ENCODE data around the gene GALNT15.

DNA sequence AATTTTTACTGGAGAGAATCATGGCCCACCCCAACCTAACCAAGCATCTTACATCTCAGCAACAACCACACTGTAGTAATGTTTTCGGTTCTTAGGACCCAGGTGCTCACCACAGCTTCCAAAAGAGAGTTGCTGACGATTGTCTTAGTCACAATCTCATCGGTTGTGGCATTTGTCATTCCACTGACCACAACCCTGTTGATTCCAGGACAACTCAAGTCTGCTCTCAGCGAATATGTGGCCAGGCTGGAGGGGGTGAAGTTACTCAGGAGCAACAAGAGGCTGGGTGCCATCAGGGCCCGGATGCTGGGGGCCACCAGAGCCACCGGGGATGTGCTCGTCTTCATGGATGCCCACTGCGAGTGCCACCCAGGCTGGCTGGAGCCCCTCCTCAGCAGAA is 25.9 kb downstream of the GALNT15 start:
- TF ChIP-seq POLR2AphosphoS5 (IDR thresholded peaks at IDR 0.05; ENCODE audit: insufficient read depth, low read depth, low read length), result no peak
- TF ChIP-seq, protein P1, sequence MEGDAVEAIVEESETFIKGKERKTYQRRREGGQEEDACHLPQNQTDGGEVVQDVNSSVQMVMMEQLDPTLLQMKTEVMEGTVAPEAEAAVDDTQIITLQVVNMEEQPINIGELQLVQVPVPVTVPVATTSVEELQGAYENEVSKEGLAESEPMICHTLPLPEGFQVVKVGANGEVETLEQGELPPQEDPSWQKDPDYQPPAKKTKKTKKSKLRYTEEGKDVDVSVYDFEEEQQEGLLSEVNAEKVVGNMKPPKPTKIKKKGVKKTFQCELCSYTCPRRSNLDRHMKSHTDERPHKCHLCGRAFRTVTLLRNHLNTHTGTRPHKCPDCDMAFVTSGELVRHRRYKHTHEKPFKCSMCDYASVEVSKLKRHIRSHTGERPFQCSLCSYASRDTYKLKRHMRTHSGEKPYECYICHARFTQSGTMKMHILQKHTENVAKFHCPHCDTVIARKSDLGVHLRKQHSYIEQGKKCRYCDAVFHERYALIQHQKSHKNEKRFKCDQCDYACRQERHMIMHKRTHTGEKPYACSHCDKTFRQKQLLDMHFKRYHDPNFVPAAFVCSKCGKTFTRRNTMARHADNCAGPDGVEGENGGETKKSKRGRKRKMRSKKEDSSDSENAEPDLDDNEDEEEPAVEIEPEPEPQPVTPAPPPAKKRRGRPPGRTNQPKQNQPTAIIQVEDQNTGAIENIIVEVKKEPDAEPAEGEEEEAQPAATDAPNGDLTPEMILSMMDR (IDR thresholded peaks at IDR 0.05; ENCODE audit: extremely low read depth in 1 of 2, insufficient read depth in 1 of 2, low read depth in 1 of 2, low read length in 2 of 2), result no peak
- no peak for TF ChIP-seq EZH2 (IDR thresholded peaks at IDR 0.05; ENCODE audit: borderline replicate concordance, low read depth, low read length, severe bottlenecking)
- TF ChIP-seq POLR2A (IDR thresholded peaks at IDR 0.05; ENCODE audit: low read depth, low read length), result no peak
- no peak for TF ChIP-seq MYC (IDR thresholded peaks at IDR 0.05; ENCODE audit: low read depth, low read length)
- TF ChIP-seq, protein P2, sequence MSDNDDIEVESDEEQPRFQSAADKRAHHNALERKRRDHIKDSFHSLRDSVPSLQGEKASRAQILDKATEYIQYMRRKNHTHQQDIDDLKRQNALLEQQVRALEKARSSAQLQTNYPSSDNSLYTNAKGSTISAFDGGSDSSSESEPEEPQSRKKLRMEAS (IDR thresholded peaks at IDR 0.05; ENCODE audit: insufficient read depth, insufficient read length), result no peak
